Esophagus squamous epithelium (tissue), 4 donors: ENCODE measurements around the gene CDON.

ENCODE experiments used
- POLR2A ChIP-seq, 4 donors: fragments of 450-650 bp; IDR thresholded peaks; one replicate each; pipeline ENCODE4 v1.6.1; 2017; ENCODE audit warnings: antibody characterized with exemption in 4 of 4, mild to moderate bottlenecking in 4 of 4, moderate library complexity in 3 of 4
- TF ChIP-seq, protein P1 (sequence below), 6 experiments: fragments of 450-650 bp in 4 of 6; fragments of 200-600 bp in 2 of 6; sonication (generic) in 2 of 6; IDR thresholded peaks; one replicate each; pipeline ENCODE4 v1.5.1; 2016 to 2019; ENCODE audit warnings: antibody characterized with exemption in 6 of 6, mild to moderate bottlenecking in 4 of 6, moderate library complexity in 4 of 6

DNA sequence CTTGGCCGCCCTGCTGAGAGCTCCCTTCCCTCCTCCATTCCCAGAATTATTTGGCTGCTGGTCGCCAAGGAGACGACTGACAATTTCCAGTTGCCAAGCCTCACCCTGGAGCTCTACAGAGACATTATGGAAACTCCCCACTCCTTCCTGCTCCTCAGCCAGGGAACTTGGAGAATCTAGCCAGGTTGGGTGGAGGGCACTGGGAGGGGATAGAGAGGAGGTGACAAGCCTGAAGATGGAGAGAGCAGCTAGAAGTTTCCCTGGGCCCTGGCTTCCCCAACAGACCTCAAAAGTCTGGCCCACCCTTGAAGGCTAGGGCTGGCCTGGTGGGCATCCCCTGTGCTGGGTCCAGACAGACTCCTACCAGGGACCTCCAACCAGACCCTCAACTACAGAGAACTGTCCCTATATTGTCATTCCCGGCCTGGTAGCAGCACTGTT lies 123.6 kb downstream of the CDON start:
- TF ChIP-seq, protein P1, sequence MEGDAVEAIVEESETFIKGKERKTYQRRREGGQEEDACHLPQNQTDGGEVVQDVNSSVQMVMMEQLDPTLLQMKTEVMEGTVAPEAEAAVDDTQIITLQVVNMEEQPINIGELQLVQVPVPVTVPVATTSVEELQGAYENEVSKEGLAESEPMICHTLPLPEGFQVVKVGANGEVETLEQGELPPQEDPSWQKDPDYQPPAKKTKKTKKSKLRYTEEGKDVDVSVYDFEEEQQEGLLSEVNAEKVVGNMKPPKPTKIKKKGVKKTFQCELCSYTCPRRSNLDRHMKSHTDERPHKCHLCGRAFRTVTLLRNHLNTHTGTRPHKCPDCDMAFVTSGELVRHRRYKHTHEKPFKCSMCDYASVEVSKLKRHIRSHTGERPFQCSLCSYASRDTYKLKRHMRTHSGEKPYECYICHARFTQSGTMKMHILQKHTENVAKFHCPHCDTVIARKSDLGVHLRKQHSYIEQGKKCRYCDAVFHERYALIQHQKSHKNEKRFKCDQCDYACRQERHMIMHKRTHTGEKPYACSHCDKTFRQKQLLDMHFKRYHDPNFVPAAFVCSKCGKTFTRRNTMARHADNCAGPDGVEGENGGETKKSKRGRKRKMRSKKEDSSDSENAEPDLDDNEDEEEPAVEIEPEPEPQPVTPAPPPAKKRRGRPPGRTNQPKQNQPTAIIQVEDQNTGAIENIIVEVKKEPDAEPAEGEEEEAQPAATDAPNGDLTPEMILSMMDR (IDR thresholded peaks at IDR 0.05): no peak
- no peak for TF ChIP-seq POLR2A (IDR thresholded peaks at IDR 0.05)
